Measurements from ENCODE around the gene ACO2.

DNA sequence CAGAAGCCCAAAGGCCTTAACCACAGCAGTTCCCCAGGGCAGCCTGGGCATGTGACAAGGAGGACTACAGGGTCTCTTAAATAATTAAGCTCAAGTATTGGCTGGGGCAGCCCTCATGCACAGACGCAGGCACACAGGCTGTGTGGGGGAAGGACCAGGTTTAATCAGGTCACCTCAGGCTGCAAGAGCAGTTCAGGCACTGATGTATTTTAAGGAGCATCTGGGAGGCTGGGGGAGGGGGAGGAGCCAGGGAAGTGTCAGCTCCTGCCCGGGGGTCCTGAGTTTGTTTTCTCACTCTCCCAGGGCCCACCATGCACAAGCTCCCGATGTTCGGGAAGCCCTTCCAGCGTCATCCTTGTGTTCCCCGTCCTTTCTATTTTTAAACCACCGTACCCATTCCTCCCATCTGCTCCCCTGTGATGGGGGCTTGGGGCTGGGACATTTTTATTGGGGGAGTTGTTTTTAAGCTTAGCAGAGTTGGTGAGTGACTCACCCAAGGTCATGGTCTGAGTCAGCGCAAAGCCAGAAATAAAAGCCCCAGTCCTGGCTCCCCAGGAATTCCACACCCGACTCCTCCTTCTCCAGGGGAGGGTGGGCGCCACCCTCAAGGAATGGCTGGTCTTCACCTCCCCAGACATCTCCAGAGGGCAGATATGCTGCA, 94.3 kb downstream of the ACO2 start:
- TF ChIP-seq, protein P1, sequence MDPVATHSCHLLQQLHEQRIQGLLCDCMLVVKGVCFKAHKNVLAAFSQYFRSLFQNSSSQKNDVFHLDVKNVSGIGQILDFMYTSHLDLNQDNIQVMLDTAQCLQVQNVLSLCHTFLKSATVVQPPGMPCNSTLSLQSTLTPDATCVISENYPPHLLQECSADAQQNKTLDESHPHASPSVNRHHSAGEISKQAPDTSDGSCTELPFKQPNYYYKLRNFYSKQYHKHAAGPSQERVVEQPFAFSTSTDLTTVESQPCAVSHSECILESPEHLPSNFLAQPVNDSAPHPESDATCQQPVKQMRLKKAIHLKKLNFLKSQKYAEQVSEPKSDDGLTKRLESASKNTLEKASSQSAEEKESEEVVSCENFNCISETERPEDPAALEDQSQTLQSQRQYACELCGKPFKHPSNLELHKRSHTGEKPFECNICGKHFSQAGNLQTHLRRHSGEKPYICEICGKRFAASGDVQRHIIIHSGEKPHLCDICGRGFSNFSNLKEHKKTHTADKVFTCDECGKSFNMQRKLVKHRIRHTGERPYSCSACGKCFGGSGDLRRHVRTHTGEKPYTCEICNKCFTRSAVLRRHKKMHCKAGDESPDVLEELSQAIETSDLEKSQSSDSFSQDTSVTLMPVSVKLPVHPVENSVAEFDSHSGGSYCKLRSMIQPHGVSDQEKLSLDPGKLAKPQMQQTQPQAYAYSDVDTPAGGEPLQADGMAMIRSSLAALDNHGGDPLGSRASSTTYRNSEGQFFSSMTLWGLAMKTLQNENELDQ (CRISPR knock-in tag; IDR thresholded peaks at IDR 0.05; ENCODE audit: borderline replicate concordance), result no peak
- no peak for TF ChIP-seq EZH2 (conservative IDR thresholded peaks at IDR 0.05; ENCODE audit: low read depth, low read length)
- TF ChIP-seq, protein P2, sequence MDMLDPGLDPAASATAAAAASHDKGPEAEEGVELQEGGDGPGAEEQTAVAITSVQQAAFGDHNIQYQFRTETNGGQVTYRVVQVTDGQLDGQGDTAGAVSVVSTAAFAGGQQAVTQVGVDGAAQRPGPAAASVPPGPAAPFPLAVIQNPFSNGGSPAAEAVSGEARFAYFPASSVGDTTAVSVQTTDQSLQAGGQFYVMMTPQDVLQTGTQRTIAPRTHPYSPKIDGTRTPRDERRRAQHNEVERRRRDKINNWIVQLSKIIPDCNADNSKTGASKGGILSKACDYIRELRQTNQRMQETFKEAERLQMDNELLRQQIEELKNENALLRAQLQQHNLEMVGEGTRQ (IDR thresholded peaks at IDR 0.05; ENCODE audit: low read depth, low read length), result no peak
- TF ChIP-seq, protein P2 (CRISPR knock-in tag; IDR thresholded peaks at IDR 0.05; ENCODE audit: borderline replicate concordance), result no peak
- TF ChIP-seq ISL2 (CRISPR knock-in tag; IDR thresholded peaks at IDR 0.05), result no peak
- TF ChIP-seq JUNB (CRISPR knock-in tag; IDR thresholded peaks at IDR 0.05; ENCODE audit: borderline replicate concordance), result no peak
- no peak for TF ChIP-seq TAF1 (CRISPR knock-in tag; IDR thresholded peaks at IDR 0.05)
- no peak for TF ChIP-seq KDM6A (CRISPR knock-in tag; IDR thresholded peaks at IDR 0.05; ENCODE audit: low read depth)
- TF ChIP-seq ZNF235 (CRISPR knock-in tag; IDR thresholded peaks at IDR 0.05; ENCODE audit: borderline replicate concordance), result no peak

Measured in HepG2 (cell line).